NCI-H82 (cell line): ENCODE results near the gene DEF6.

Experiments
- DNase-seq: peaks from one replicate; lab custom pipeline; 2025; lab: John Stamatoyannopoulos, UW

DEF6 gene, protein sequence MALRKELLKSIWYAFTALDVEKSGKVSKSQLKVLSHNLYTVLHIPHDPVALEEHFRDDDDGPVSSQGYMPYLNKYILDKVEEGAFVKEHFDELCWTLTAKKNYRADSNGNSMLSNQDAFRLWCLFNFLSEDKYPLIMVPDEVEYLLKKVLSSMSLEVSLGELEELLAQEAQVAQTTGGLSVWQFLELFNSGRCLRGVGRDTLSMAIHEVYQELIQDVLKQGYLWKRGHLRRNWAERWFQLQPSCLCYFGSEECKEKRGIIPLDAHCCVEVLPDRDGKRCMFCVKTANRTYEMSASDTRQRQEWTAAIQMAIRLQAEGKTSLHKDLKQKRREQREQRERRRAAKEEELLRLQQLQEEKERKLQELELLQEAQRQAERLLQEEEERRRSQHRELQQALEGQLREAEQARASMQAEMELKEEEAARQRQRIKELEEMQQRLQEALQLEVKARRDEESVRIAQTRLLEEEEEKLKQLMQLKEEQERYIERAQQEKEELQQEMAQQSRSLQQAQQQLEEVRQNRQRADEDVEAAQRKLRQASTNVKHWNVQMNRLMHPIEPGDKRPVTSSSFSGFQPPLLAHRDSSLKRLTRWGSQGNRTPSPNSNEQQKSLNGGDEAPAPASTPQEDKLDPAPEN

GRCh38 chr6:35297601-35298481 is at the start of gene DEF6:
DEF6 (plus strand) TSS chr6:35297818; CDS start chr6:35297857, 39 bp downstream.
- DNase-seq, result peak; percentile 90

DNA sequence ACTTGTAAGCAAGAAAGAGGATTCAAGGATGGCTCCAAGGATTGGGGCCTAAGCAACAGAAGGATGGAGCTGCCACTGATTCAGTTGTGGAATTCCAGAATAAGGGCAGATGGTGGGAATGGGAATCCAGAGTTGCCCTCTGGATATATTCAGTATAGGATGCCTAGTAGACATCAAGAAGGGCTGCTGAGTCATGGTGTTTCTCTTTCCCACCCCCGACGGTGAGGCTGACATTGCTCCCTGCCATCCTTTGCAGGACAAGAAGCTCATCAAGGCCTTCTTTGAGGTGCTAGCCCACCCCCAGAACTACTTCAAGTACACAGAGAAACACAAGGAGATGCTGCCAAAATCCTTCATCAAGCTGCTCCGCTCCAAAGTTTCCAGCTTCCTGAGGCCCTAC is 49.3 kb upstream of the DEF6 start:
- no peak for DNase-seq

GRCh38 chr6:35248965-35249364 is 48.7 kb upstream of the DEF6 start:
- DNase-seq, result no peak

DNA sequence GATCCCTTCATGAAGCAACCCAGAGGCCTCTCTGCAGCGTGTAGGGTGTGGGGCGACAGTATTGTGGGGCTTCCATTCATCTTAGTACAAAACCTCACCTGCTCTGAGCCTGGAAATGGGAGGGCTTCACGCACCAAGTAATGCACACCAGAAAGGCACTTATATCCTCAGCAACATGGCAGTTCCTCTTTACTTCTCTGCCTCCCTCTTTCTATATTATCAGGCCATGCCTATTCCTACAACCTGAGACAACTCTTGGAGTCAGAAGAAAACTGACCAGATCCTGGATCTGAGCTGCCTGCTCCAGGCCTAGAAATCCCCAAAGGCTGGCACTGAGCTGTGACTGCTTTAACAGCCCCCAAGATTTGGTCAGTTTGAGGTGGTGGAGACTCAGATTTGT is 45.7 kb upstream of the DEF6 start:
- DNase-seq, result no peak

DNA sequence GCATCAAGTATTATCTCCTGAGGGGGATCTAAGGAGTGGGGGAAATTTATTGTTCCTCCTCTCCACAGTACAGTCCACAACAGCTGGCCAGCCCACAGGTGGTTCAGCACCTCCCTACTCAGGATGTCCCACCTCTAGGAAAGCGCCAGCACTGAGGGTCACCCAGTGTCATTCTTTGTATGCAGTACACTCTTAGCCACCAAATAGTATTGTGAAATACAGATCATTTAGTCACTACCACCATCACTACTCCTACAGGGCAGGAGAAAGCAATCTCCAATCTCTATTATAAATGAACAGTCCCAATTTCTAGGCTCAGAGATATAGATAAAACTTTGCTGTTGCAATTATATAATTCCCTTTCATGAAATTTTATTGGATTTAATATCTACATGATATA is 44.4 kb upstream of the DEF6 start:
- no peak for DNase-seq

DNA sequence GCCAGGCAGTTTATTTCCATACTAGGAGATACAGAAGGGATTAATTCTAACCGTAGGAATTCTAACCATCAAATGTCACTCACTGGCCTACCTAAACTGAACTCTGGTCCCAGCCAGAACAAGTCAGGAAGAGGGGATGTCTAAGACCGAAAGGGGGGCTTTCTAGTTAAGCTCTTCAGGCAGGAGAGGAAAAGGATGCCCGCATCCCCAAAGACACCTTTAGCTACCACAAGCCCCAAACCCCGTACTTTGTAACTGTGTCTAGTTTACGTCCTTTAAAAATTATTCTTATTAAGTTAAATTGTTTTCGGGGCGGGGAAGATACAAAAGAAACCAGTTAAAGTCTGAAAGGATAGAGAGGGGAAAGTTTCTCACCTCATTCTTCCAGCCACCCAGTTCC is 39.3 kb upstream of the DEF6 start:
- DNase-seq, result no peak

DNA sequence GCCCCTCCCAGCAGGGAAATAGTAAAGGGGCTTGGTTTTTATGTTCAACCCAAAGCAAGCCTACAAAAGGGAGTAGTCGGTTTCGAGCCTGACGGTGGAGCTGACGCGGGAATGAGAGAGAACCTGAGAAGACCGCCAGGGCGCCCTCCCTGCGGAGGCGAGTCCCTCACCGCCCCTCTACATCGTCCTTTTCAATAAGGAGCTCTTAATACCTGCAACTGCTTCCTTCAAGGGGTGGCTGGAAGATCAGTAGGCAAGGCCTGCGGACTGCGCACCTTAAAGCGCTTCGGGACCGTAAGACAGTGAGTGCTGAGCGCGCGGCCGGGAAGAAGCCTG is 38.8 kb upstream of the DEF6 start:
- peak; percentile 85 for DNase-seq

DNA sequence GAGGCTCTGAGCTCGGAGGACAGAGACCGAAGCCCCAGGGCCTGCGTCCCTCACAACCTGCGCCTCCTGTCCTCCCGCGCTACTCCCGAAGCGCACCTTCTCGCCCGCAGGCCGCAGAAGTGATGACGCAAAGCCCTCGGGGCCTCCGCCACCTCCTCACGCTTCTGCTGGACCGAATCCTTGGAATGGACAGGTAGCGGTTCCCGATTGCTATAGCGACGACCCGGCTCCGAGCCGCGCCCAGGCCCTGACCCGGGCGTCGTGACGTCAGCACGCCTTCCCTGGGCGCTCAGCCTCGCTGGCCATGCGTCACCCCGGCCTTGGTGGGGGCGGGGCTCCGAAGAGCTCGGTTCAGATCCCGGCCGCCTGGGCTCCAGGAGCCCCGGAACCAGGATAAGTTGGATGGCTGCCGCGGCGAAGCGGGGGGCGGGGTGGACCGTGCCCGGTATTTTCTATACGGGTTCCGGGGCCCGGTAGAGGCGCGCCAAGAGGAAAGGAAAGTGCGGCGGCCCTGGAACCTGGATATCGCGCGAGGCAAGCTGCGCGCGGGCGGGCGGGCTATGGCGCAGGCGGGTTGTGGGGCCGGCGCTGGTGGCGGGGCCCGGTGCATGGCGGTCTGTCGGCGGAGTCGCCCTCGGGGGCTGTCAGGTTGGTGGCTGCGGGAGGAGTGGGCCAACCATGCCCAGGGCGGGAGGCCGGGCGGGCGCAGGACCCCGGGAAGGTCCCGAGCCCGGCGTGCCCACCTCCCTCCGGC is 38.2 kb upstream of the DEF6 start, which contains the start of gene ZNF76:
ZNF76 (plus strand) TSS at position 542 of the 754 bp plus-strand sequence. CDS start 21,417 bp downstream, outside the sequence.
- peak; percentile 99 for DNase-seq

DNA sequence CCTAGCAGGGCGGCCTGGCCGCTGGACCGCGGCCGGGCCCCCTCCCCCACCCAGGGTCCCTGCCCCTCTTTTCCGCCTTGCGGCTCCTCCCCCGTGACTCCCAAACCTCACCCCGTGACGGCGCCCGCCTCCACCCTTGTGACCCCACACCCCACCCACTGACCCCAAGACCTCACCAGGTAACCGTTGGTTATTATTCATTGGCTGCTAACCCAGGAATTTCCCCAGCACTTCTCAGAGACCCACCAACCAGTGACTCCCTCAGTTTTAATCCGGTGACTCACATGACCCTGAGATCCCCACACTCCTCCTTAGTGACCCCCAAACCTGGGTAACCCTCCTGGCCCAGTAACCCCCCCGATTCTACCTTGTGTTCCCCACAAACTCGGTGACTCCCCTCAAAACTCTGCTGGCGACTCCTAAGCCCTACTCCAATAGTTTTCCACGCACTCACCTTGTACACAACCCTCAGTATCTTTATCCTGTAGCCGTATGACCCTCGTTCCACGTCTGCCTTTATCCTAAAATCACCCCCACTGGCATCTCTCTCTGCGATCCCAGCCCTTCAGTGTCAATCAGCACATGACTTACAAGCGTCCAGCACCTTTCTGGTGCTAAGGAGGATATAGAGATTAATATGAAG is 37.5 kb upstream of the DEF6 start:
- DNase-seq, result peak; percentile 79

- peak; percentile 60 for DNase-seq
These were observed 36.7 kb upstream of the DEF6 start for GRCh38 chr6:35260591-35261570.

GRCh38 chr6:35262596-35262995 is 35.0 kb upstream of the DEF6 start:
- no peak for DNase-seq

DNA sequence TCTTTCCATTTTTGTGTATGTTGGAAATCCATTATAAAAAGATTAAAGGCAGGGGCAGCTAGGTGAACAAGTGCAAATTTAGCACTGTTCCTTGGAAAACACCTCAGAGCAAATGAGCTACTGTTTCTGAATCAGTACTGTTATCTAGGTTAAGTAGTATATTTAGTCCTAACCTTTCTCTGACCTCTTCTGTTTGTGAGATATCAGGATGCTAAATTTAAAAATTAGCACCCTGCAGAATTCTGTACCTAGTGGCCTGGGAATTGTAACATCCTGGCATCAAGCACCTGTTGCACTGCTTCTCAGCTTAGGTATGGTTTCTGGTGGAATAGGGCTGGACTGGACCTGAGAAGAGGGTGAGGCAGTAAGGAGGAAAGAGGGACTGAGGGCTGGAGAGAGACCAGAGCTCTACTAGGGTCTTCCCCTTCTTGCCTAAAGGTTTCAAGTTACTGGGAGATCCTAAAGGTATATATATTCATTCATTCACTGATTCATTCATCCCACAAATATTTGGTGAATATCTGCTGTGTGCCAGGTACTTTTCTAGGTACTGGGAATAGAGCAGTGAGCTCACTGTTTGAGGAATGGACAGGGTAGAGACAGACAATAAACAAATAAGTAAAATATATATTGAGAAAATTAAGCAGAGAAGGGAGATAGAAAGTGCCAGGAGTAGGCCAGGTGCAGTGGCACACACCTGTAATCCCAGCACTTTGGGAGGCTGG is 32.9 kb upstream of the DEF6 start:
- DNase-seq, result no peak

DNA sequence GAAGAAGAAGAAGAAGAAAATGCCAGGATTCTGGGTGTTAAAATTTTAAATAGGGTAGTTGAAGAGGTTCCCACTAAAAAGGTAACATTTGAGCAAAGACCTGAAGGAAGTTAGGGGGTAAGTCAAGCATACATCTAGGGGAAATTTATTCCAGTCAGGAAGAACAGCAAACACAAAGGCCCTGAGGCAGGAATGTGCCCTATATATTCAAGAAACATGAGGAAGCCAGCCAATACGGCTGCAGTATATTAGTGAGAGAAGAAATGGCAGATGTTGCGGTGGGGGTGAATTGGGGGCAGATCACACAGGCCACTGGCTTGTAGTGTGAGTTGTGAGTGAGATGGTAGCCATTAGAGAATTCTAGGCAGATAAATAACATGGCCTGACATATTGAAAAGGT is 32.1 kb upstream of the DEF6 start:
- peak; percentile 23 for DNase-seq

GRCh38 chr6:35267446-35267845 is 30.2 kb upstream of the DEF6 start:
- DNase-seq, result peak; percentile 16

DNA sequence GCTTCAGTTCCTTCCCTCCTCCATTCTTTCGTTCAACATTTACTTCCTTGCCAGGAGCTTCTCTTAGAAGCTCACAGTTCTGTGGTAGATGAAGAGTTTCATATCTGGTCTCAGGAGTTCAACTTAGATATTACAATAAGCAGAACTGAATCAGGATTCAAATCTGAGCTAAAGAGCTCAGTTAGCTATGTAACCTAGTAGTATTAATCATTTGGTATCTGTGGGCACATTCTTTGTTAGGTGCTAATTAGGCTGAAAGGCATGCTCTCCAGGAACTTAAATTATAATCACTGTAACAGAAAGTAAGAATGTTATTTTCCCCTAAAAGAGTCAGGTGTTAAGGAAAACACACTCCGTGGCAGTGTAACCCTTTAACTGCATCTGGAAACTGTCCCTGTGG is 29.7 kb upstream of the DEF6 start:
- no peak for DNase-seq

GRCh38 chr6:35272005-35272404 is 25.6 kb upstream of the DEF6 start:
- DNase-seq, result no peak

DNA sequence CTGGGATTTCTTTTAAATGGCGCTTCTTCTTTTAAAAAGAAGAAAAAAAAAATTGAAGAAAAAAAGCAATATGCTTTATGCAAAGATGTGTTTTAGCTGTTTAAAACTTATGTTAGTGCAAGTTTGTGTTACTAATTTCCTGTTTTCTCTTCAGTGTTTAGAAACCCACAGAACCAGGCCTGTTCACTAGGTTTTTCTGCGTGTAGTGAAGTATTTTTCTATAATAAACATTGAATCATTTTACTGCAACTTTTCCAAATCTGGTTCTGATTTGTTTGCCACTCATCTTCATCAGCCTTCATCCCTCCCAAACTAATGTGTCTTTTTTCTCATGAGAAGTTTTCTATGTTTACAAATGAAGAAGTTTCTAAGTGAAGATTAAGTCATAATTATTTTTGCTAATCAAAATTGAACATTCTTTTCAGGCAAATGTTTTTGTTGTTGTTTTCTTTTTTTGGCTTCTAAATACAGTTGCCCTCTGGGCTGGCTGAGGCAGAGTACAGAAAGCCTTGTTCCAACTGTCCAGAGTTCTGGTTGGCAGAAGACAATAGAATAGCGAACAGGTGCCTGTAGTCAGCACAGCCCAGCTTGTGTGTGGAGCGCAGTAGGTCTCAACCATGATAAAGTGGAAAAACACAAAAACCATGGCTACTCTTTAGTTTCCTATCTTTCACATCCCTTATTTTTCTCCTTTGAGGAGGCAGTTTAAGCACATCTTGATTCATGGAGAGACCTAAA is 23.6 kb upstream of the DEF6 start:
- no peak for DNase-seq

DNA sequence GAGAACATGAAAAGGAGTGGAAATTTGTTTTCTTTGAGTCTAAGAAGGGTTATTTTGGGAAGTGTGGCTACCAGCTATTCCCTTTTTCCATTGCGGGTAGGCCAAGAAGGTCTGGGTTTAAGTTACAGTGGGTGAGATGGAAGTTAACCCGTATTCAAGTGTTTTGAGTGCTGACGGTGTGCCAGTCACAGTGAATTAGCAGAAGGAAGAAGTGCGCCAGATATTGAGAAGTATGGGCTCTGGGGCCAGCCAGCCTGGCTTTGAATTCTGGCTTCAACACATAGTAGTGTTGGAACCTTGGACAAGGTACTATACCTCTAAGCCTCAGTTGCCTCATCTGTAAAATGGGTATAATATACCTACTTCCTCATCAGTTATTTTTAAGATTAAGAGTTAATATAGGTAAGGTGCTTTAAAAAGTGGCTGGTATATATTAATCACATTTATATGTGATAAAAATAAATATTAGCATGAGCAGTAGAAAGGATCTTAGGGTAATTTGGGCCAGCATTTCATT is 21.8 kb upstream of the DEF6 start:
- no peak for DNase-seq

- no peak for DNase-seq
These were observed 18.9 kb upstream of the DEF6 start for GRCh38 chr6:35278708-35279107.
